RWPE2 (cell line): ENCODE data around the gene TMEM203.

ENCODE experiments used
- ATAC-seq: fragments of 200-7000 bp; cut with Tn5 transposase; 3 replicates; pipeline ENCODE4 v1.9.1; 2021; ENCODE audit warnings: low read depth
- DNase-seq: peaks from one replicate; pipeline ENCODE4 v3.0.0-alpha.2; 2020; ENCODE audit warnings: low spot score
- H3K27ac ChIP-seq: fragments of 450-650 bp; 2 replicates; pipeline ENCODE4 v1.5.1; 2017; ENCODE audit warnings: mild to moderate bottlenecking; ENCODE audit not compliant: poor library complexity, severe bottlenecking
- H3K27me3 ChIP-seq: fragments of 250-450 bp; sonication (Bioruptor Pico); 2 replicates; pipeline ENCODE4 v1.5.1; 2021; ENCODE audit warnings: mild to moderate bottlenecking, moderate library complexity; ENCODE audit not compliant: insufficient read depth, poor library complexity, severe bottlenecking
- H3K36me3 ChIP-seq: fragments of 250-450 bp; sonication (Bioruptor Pico); 2 replicates; pipeline ENCODE4 v1.5.1; 2020; ENCODE audit warnings: low read depth, mild to moderate bottlenecking, moderate library complexity
- H3K4me1 ChIP-seq: fragments of 250-450 bp; sonication (Bioruptor Pico); 2 replicates; pipeline ENCODE4 v1.5.1; 2021; ENCODE audit warnings: mild to moderate bottlenecking, moderate library complexity; ENCODE audit not compliant: insufficient read depth, poor library complexity, severe bottlenecking
- H3K4me3 ChIP-seq: fragments of 250-450 bp; sonication (Bioruptor Pico); 2 replicates; pipeline ENCODE4 v1.5.1; 2021; ENCODE audit warnings: mild to moderate bottlenecking, moderate library complexity; ENCODE audit not compliant: severe bottlenecking
- H3K9me3 ChIP-seq: fragments of 250-450 bp; sonication (Bioruptor Pico); 2 replicates; pipeline ENCODE4 v1.5.1; 2021; ENCODE audit warnings: mild to moderate bottlenecking, moderate library complexity; ENCODE audit not compliant: severe bottlenecking
- TF ChIP-seq, protein P1 (sequence below): fragments of 450-650 bp; IDR thresholded peaks from one replicate; pipeline ENCODE4 v1.5.1; 2017; ENCODE audit warnings: mild to moderate bottlenecking, moderate library complexity; ENCODE audit not compliant: poor library complexity, severe bottlenecking

Gene TMEM203

DNA sequence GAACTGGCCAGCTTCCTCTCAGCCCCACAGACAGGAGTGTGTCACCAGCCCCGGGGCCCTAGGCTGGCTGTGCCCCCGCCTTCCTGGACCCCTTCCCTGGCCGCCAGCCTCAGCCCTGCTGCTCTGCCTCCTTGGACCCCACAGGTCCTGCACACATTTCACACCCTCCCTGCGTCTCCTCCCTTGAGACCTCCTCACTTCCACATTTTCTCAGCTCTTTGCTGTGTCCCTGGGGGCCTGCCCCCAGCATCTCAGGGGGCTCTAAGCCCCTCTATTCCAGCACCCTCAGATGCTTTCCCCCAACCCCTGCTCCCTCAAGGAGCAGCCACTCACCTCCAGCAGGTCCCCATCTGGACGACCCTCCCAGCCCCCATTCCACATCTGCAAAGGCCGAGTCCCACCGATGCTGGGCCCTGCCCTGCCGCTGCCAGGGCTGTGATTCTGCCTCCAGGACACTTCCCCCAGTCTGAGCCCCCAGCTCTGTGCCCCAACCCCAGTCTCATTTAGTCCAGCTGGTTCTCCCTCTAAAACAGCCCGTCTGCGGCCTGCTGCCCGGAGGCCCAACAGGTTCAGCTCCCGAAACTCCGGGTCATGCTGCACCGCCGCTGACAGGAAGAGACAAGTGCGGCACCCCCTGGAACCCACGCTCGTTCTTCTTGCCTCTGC lies 29.4 kb upstream of the TMEM203 start:
- H3K4me3 ChIP-seq = no peak overlapping the region
- no peak overlapping the region for H3K27ac ChIP-seq
- DNase-seq (no peak), ATAC-seq (no peak)
- H3K4me1 ChIP-seq = no peaks in the 10 kb centered on the region
- TF ChIP-seq, protein P1, sequence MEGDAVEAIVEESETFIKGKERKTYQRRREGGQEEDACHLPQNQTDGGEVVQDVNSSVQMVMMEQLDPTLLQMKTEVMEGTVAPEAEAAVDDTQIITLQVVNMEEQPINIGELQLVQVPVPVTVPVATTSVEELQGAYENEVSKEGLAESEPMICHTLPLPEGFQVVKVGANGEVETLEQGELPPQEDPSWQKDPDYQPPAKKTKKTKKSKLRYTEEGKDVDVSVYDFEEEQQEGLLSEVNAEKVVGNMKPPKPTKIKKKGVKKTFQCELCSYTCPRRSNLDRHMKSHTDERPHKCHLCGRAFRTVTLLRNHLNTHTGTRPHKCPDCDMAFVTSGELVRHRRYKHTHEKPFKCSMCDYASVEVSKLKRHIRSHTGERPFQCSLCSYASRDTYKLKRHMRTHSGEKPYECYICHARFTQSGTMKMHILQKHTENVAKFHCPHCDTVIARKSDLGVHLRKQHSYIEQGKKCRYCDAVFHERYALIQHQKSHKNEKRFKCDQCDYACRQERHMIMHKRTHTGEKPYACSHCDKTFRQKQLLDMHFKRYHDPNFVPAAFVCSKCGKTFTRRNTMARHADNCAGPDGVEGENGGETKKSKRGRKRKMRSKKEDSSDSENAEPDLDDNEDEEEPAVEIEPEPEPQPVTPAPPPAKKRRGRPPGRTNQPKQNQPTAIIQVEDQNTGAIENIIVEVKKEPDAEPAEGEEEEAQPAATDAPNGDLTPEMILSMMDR = no peak
- H3K27me3 ChIP-seq = peaks cover 4% of the 10 kb centered on the region
- H3K36me3 ChIP-seq = no peaks in the 10 kb centered on the region
- H3K9me3 ChIP-seq = no peaks in the 10 kb centered on the region

DNA sequence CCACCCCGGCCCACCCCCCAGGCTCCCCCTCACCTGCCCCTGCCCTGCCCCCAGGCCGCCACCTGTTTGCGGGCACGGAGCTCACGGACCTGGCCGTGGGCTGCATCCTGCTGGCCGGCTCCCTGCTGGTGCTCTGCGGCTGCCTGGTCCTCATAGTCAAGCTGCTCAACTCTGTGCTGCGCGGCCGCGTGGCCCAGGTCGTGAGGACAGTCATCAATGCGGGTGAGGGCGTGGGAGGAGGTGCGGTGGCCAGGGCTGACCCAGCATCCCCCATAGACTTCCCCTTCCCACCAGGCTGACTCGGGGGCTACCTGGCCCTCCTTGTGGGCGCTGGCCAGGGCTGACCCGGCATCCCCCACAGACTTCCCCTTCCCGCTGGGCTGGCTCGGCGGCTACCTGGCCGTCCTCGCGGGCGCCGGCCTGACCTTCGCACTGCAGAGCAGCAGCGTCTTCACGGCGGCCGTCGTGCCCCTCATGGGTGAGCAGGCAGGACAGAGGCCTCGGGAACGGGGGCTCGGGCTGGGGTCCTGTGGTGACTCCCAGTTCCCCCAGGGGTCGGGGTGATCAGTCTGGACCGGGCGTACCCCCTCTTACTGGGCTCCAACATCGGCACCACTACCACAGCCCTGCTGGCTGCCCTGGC lies 28.7 kb upstream of the TMEM203 start:
- Histone ChIP-seq H3K27ac (no peak overlapping the region), H3K4me1 (no peaks in the 10 kb centered on the region), H3K9me3 (no peaks in the 10 kb centered on the region), H3K36me3 (no peaks in the 10 kb centered on the region), H3K27me3 (peaks cover 4% of the 10 kb centered on the region), H3K4me3 (no peak overlapping the region)
- DNase-seq (no peak), ATAC-seq (no peak)
- TF ChIP-seq, protein P1 = no peak

DNA sequence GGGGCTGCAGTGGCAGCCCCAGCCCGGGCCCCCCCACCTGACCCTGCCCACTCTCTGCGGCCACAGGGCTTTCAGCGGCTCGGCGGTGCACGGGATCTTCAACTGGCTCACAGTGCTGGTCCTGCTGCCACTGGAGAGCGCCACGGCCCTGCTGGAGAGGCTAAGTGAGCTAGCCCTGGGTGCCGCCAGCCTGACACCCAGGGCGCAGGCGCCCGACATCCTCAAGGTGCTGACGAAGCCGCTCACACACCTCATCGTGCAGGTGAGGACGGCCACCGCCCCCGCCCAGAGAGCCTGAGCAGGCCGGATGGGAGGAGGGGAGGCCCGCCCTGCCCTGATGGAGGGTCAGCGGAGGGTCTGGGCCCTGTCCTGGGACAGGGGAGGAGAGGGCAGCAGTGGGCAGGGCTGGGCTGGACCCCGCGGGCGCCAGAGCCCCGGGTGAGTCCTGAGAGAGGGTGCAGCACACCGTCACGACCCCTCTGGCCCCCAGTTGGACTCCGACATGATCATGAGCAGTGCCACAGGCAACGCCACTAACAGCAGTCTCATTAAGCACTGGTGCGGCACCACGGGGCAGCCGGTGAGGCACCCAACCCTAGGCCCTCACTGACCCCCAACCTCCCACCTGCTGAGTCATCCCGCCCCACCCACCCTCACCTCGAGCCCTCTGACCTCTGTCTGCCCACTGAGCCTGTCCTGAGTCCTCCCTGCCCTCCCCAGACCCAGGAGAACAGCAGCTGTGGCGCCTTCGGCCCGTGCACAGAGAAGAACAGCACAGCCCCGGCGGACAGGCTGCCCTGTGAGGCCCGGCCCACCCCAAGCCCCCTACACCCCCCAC lies 27.9 kb upstream of the TMEM203 start:
- TF ChIP-seq, protein P1 = no peak
- Histone ChIP-seq H3K27me3 (peaks cover 4% of the 10 kb centered on the region), H3K9me3 (no peaks in the 10 kb centered on the region), H3K4me3 (no peak overlapping the region), H3K27ac (no peak overlapping the region), H3K36me3 (no peaks in the 10 kb centered on the region), H3K4me1 (no peaks in the 10 kb centered on the region)
- DNase-seq = no peak
- no peak for ATAC-seq

DNA sequence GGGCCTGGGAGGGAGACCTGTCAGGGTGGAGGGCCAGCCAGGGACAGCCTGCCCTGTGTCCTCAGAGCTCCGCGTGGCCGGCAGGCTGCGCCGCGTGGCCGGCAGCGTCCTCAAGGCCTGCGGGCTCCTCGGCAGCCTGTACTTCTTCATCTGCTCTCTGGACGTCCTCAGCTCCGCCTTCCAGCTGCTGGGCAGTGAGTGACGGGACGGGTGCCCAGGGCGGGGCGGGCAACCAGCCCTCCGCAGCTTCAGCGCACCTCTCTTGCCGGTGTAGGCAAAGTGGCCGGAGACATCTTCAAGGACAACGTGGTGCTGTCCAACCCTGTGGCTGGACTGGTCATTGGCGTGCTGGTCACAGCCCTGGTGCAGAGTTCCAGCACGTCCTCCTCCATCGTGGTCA lies 27.1 kb upstream of the TMEM203 start:
- TF ChIP-seq, protein P1 = no peak
- H3K4me1 ChIP-seq = peaks cover 2% of the 10 kb centered on the region
- no peak for DNase-seq
- H3K9me3 ChIP-seq = no peaks in the 10 kb centered on the region
- peaks cover 4% of the 10 kb centered on the region for H3K27me3 ChIP-seq
- H3K27ac ChIP-seq = no peak overlapping the region
- H3K36me3 ChIP-seq = no peaks in the 10 kb centered on the region
- ATAC-seq = no peak
- H3K4me3 ChIP-seq = no peak overlapping the region
